SK-N-SH (cell line): ENCODE results near the gene MAP4K4. TPM values are rescaled to one million over a fixed set of nuclear protein-coding genes. Genes with fewer than 3 reads are reported as not detected.

Source experiments
- CTCF ChIA-PET: fragments of 300-600, 350-600 bp; formaldehyde crosslinking; extraction: SDS; loops from one replicate; lab custom pipeline; 2021; lab: Yijun Ruan, JAX
- POLR2A ChIA-PET: fragments of 350-600 bp; sonication (Branson Sonifier 250); formaldehyde crosslinking; extraction: SDS; loops from one replicate; lab custom pipeline; 2020; ENCODE audit warnings: antibody characterized with exemption, inconsistent platforms; lab: Yijun Ruan, JAX
- DNase-seq: peaks from one replicate; pipeline ENCODE4 v3.0.0; 2012
- H2AFZ ChIP-seq: fragments of 200-600 bp; sonication (generic); 2 replicates; pipeline ENCODE4 v1.8.1; 2016; ENCODE audit warnings: antibody characterized with exemption, mild to moderate bottlenecking, low read depth
- H3F3A ChIP-seq: fragments of 200-600 bp; sonication (generic); replicated peaks from 2 replicates; pipeline ENCODE3; 2016; ENCODE audit warnings: antibody characterized with exemption, mild to moderate bottlenecking; ENCODE audit not compliant: insufficient read depth
- H3K27ac ChIP-seq, 2 experiments: fragments of 200-500 bp in 1 of 2; fragments of 200-600 bp in 1 of 2; sonication (Bioruptor generic) in 1 of 2; sonication (generic), shearing (Covaris generic) in 1 of 2; 2 replicates each; pipeline versions ENCODE4 v1.5.1 to v1.6.1; 2014 to 2016; ENCODE audit warnings: low read depth in 2 of 2, inconsistent platforms in 1 of 2, low read length in 1 of 2, mild to moderate bottlenecking in 1 of 2, mixed read lengths in 1 of 2
- H3K27me3 ChIP-seq: fragments of 200-600 bp; sonication (generic), shearing (Covaris generic); 2 replicates; pipeline ENCODE4 v1.6.1; 2016; ENCODE audit warnings: mixed run types; ENCODE audit not compliant: insufficient read depth
- H3K36me3 ChIP-seq, 2 experiments: fragments of 200-500 bp in 1 of 2; fragments of 200-600 bp in 1 of 2; sonication (Bioruptor generic) in 1 of 2; sonication (generic) in 1 of 2; replicated peaks in 1 of 2; 2 replicates each; pipeline versions ENCODE3 to v1.5.1; 2014 to 2016; ENCODE audit warnings: low read length in 1 of 2, mild to moderate bottlenecking in 1 of 2; ENCODE audit not compliant: insufficient read depth in 2 of 2, control insufficient read depth in 1 of 2
- H3K4me1 ChIP-seq, 2 experiments: fragments of 200-500 bp in 1 of 2; fragments of 200-600 bp in 1 of 2; sonication (Bioruptor generic) in 1 of 2; sonication (generic), shearing (Covaris generic) in 1 of 2; 2 replicates each; pipeline versions ENCODE4 v1.5.1 to v1.6.1; 2014 to 2016; ENCODE audit warnings: low read depth in 1 of 2, low read length in 1 of 2, mixed run types in 1 of 2; ENCODE audit not compliant: insufficient read depth in 2 of 2, control insufficient read depth in 1 of 2
- H3K4me2 ChIP-seq: fragments of 200-600 bp; sonication (generic), shearing (Covaris generic); 2 replicates; pipeline ENCODE4 v1.6.1; 2017; ENCODE audit warnings: mixed run types
- H3K4me3 ChIP-seq, 2 experiments: fragments of 200-500 bp in 1 of 2; fragments of 200-600 bp in 1 of 2; sonication (Bioruptor generic) in 1 of 2; sonication (generic), shearing (Covaris generic) in 1 of 2; 2 replicates each; pipeline versions ENCODE4 v1.5.1 to v1.8.1; 2014 to 2016; ENCODE audit warnings: low read depth in 2 of 2, inconsistent platforms in 1 of 2, low read length in 1 of 2, mild to moderate bottlenecking in 1 of 2, mixed read lengths in 1 of 2, moderate library complexity in 1 of 2
- H3K79me2 ChIP-seq: fragments of 200-600 bp; sonication (generic); 2 replicates; pipeline ENCODE4 v1.8.1; 2017; ENCODE audit warnings: mild to moderate bottlenecking; ENCODE audit not compliant: insufficient read depth
- H3K9ac ChIP-seq: fragments of 200-600 bp; sonication (generic); 2 replicates; pipeline ENCODE4 v1.6.1; 2017; ENCODE audit warnings: mixed run types
- H3K9me2 ChIP-seq: fragments of 200-600 bp; sonication (generic); 2 replicates; pipeline ENCODE4 v1.6.1; 2017; ENCODE audit warnings: mixed run types
- H3K9me3 ChIP-seq: fragments of 200-600 bp; sonication (generic); 2 replicates; pipeline ENCODE4 v1.6.1; 2017; ENCODE audit warnings: mixed run types, mild to moderate bottlenecking, moderate library complexity
- H4K20me1 ChIP-seq: fragments of 200-600 bp; sonication (generic); 2 replicates; pipeline ENCODE4 v1.6.1; 2017; ENCODE audit warnings: mild to moderate bottlenecking, mixed run types; ENCODE audit not compliant: insufficient read depth
- CHD2 ChIP-seq: fragments of 150-350 bp; IDR thresholded peaks from 2 replicates; pipeline ENCODE4 v1.6.1; 2018; ENCODE audit warnings: low read length; ENCODE audit not compliant: partially characterized antibody
- EP300 ChIP-seq, 2 experiments: IDR thresholded peaks; 2 replicates each; pipeline versions ENCODE4 v1.4.0 to v1.6.1; 2012; ENCODE audit warnings: borderline replicate concordance in 1 of 2, low read depth in 1 of 2, low read length in 1 of 2
- FOXJ3 ChIP-seq: sonication (generic); formaldehyde crosslinking; IDR thresholded peaks from 2 replicates; pipeline ENCODE4 v1.5.1; 2020; ENCODE audit warnings: mild to moderate bottlenecking, missing genetic modification reagents
- GATA2 ChIP-seq: sonication (generic); formaldehyde crosslinking; IDR thresholded peaks from 2 replicates; pipeline ENCODE4 v1.5.0; 2020; ENCODE audit warnings: mild to moderate bottlenecking, missing genetic modification reagents
- MAX ChIP-seq: IDR thresholded peaks from 2 replicates; pipeline ENCODE4 v1.4.0; 2012; ENCODE audit warnings: low read depth
- MXI1 ChIP-seq: IDR thresholded peaks from 2 replicates; pipeline ENCODE4 v1.6.1; 2012; ENCODE audit warnings: mild to moderate bottlenecking, low read depth, low read length, improper control_type of control experiment
- NFIC ChIP-seq: IDR thresholded peaks from 2 replicates; pipeline ENCODE4 v1.4.0; 2012; ENCODE audit warnings: borderline replicate concordance
- NRF1 ChIP-seq: IDR thresholded peaks from 2 replicates; pipeline ENCODE4 v1.6.1; 2012; ENCODE audit warnings: low read depth, mild to moderate bottlenecking, low read length
- RCOR1 ChIP-seq: fragments of 150-350 bp; IDR thresholded peaks from 2 replicates; pipeline ENCODE4 v1.6.1; 2017; ENCODE audit warnings: antibody characterized with exemption, low read length
- REST ChIP-seq: IDR thresholded peaks from 2 replicates; pipeline ENCODE4 v1.6.1; 2012; ENCODE audit warnings: mild to moderate bottlenecking, low read depth, low read length, moderate library complexity
- RFX5 ChIP-seq: IDR thresholded peaks from 2 replicates; pipeline ENCODE4 v1.6.1; 2012; ENCODE audit warnings: mild to moderate bottlenecking, improper control_type of control experiment, low read length
- SIN3A ChIP-seq: IDR thresholded peaks from 2 replicates; pipeline ENCODE4 v1.6.1; 2012; ENCODE audit warnings: low read depth, mild to moderate bottlenecking, low read length, moderate library complexity, borderline replicate concordance
- TAF1 ChIP-seq: IDR thresholded peaks from 2 replicates; pipeline ENCODE4 v1.6.1; 2012; ENCODE audit warnings: low read depth, mild to moderate bottlenecking, low read length, moderate library complexity, borderline replicate concordance
- TCF12 ChIP-seq: IDR thresholded peaks from 2 replicates; pipeline ENCODE4 v1.4.0; 2012
- TEAD4 ChIP-seq: IDR thresholded peaks from 2 replicates; pipeline ENCODE4 v1.4.0; 2012; ENCODE audit warnings: mild to moderate bottlenecking, borderline replicate concordance; ENCODE audit not compliant: insufficient read depth
- USF1 ChIP-seq: IDR thresholded peaks from 2 replicates; pipeline ENCODE4 v1.4.0; 2012; ENCODE audit warnings: low read depth, borderline replicate concordance
- USF2 ChIP-seq: fragments of 150-350 bp; IDR thresholded peaks from 2 replicates; pipeline ENCODE4 v1.6.1; 2017; ENCODE audit warnings: antibody characterized with exemption, low read length, low read depth, borderline replicate concordance
- ZBTB33 ChIP-seq: IDR thresholded peaks from 2 replicates; pipeline ENCODE4 v1.4.0; 2012; ENCODE audit warnings: low read depth, borderline replicate concordance
- WGBS: methylation state at CpG from one replicate; pipeline ENCODE4 v1.1.6; 2017; ENCODE audit warnings: low lambda C conversion rate; 5-methylcytosine and 5-hydroxymethylcytosine counted together
- polyA plus RNA-seq, 3 experiments: library from polyadenylated mRNA; depleted of rRNA; stranded (reverse); fragments of >200 nt; gene quantifications; 2 replicates each; pipeline ENCODE4 v1.2.3, GENCODE V29; 2012

Gene MAP4K4
- polyA plus RNA-seq, 1 of the 3 experiments (the other 2 are of a cell fraction): 72.9 TPM

- no peak for TF ChIP-seq ZBTB33
- TF ChIP-seq FOXJ3 (CRISPR knock-in tag): no peak
- TF ChIP-seq CHD2: no peak
- TF ChIP-seq MXI1: no peak
- no peak for TF ChIP-seq RFX5
- no peak for TF ChIP-seq TCF12
- TF ChIP-seq GATA2 (CRISPR knock-in tag): no peak
- TF ChIP-seq NFIC: no peak
- no peak for TF ChIP-seq USF2
- TF ChIP-seq TEAD4: no peak
- TF ChIP-seq RCOR1: no peak
- TF ChIP-seq, all 33 proteins: peak for 0
These were observed 172.9 kb downstream of the MAP4K4 start (continued) for GRCh38 chr2:101870444-101870843.

GRCh38 chr2:101871480-101871879, 174.0 kb downstream of the MAP4K4 start:
- CTCF ChIA-PET: no interaction called here
- peaks cover 86 to 96% of the 10 kb centered on the region in 2 experiments for H3K36me3 ChIP-seq
- peaks cover 6% of the 10 kb centered on the region for H3F3A ChIP-seq
- no peaks in the 10 kb centered on the region for H3K9me3 ChIP-seq
- H3K4me1 ChIP-seq: no peaks in the 10 kb centered on the region
- H2AFZ ChIP-seq: no peak overlapping the region
- H3K27me3 ChIP-seq: no peaks in the 10 kb centered on the region
- no peaks in the 10 kb centered on the region for H3K9me2 ChIP-seq
- DNase-seq: no peak
- H3K9ac ChIP-seq: no peak overlapping the region
- TF ChIP-seq MXI1 (no peak), TAF1 (no peak), NFIC (no peak), FOXJ3 (CRISPR knock-in tag) (no peak), SIN3A (no peak)
- TF ChIP-seq, all 33 proteins: peak for 0
- Histone ChIP-seq H3K79me2 (no peaks in the 10 kb centered on the region), H3K4me2 (no peak overlapping the region), H3K27ac (no peak overlapping the region), H3K4me3 (no peak overlapping the region), H4K20me1 (no peaks in the 10 kb centered on the region)
- 96% methylated on average over 5 of the region's 5 CpGs for WGBS
- POLR2A ChIA-PET: no interaction called here

GRCh38 chr2:101872480-101872879, 175.0 kb downstream of the MAP4K4 start:
- Histone ChIP-seq H3K36me3 (peaks cover 87 to 94% of the 10 kb centered on the region in 2 experiments), H2AFZ (no peak overlapping the region), H3K79me2 (no peaks in the 10 kb centered on the region), H3K9me3 (no peaks in the 10 kb centered on the region), H3K27ac (no peak overlapping the region), H3F3A (peaks cover 6% of the 10 kb centered on the region), H3K9ac (no peak overlapping the region), H3K4me2 (no peak overlapping the region), H3K9me2 (no peaks in the 10 kb centered on the region), H4K20me1 (no peaks in the 10 kb centered on the region), H3K4me3 (no peak overlapping the region), H3K4me1 (no peaks in the 10 kb centered on the region), H3K27me3 (no peaks in the 10 kb centered on the region)
- 73% methylated on average over 3 of the region's 3 CpGs for WGBS
- POLR2A ChIA-PET: no interaction called here
- no peak for TF ChIP-seq NRF1
- no peak for TF ChIP-seq REST
- TF ChIP-seq SIN3A: no peak
- TF ChIP-seq MXI1: no peak
- no peak for TF ChIP-seq USF1
- no peak for TF ChIP-seq EP300 (IDR thresholded peaks at IDR 0.05; ENCODE audit: borderline replicate concordance in 1 of 2, low read depth in 1 of 2, low read length in 1 of 2)
- TF ChIP-seq MAX: no peak
- DNase-seq: no peak
- CTCF ChIA-PET: interaction anchor here (1.5 kb wide), 1 partner anchor 453 kb away, joined by 7 read pairs; no protein-coding TSS in a partner anchor
